Subcutaneous abdominal adipose tissue (tissue), 5 donors: ENCODE results near the gene TMEM151A.
"Not testable (repeated sequence)": the region's sequence is repeated elsewhere in the genome, so short reads cannot be mapped to it uniquely, and the experiment has no call there.

Source experiments
- H3K27ac ChIP-seq: one replicate; pipeline ENCODE4 v1.7.0; 2013; ENCODE audit warnings: low read depth, mild to moderate bottlenecking, inconsistent platforms, low read length, moderate library complexity
- H3K27me3 ChIP-seq, 5 donors: one replicate each; pipeline ENCODE4 v1.7.0; 2013; ENCODE audit warnings: low read length in 5 of 5, inconsistent platforms in 1 of 5; ENCODE audit not compliant: control insufficient read depth in 5 of 5, insufficient read depth in 4 of 5
- H3K36me3 ChIP-seq, 5 donors: one replicate each; pipeline ENCODE4 v1.7.0; 2013; ENCODE audit warnings: low read length in 5 of 5; ENCODE audit not compliant: control insufficient read depth in 5 of 5, insufficient read depth in 5 of 5
- H3K4me1 ChIP-seq, 5 donors: one replicate each; pipeline ENCODE4 v1.7.0; 2013; ENCODE audit warnings: low read length in 5 of 5, mild to moderate bottlenecking in 3 of 5, moderate library complexity in 1 of 5; ENCODE audit not compliant: control insufficient read depth in 5 of 5, insufficient read depth in 5 of 5
- H3K4me3 ChIP-seq, 5 donors: one replicate each; pipeline ENCODE4 v1.7.0; 2013; ENCODE audit warnings: low read length in 5 of 5, low read depth in 1 of 5
- H3K9ac ChIP-seq, 5 donors: one replicate each; pipeline ENCODE4 v1.7.0; 2013; ENCODE audit warnings: low read length in 5 of 5, mild to moderate bottlenecking in 4 of 5, moderate library complexity in 3 of 5
- H3K9me3 ChIP-seq, 5 donors: one replicate each; pipeline ENCODE4 v1.7.0; 2013; ENCODE audit warnings: low read length in 5 of 5; ENCODE audit not compliant: control insufficient read depth in 5 of 5
- donor health status: healthy.
- donor health status: healthy.
- donor health status: healthy.
- donor health status: healthy.
- donor health status: healthy.

TMEM151A gene

DNA sequence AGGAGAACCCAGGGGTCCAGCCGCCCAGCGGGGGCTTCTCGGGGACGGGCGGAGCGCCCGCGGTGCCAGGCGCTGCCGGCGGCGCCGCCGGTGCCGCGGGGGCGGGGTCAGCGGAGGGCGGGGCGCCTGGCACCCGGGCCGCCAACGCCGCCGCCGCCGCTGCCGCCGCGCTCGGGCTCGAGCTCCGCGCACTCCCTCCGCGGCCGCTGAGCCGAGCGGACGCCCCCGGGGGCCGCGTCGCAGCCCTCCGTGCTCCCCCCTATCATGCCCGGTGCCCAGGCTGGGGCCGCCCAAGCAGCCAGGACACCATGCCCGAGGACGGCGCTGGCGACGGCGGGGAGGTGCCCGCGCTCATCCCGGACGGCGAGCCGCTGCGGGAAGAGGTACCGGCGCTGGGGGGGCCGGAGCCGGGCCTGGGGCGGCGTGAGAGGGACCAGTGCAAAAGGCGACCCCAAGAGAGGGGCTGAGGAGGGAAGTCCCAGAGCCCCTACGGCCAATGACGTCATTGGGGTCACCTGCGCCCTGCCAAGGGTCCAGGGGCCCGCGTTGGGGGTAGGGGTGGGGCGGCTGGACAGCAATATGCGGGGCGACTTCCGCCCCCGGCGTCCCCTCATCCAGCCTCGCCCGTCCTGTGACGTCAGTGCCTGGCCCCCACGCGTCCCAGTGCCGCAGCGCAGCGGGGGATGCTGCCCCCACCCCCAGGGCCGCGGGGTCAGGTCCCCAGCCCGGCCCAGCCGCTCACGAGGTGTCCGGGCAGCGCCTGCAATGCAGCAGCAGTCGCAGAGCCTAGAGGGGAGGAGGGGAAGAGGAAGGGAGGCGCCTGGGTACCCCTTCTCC, at the start of gene TMEM151A:
TSS of gene TMEM151A (plus strand) at position 189 of the 837 bp plus-strand sequence. CDS start at position 309, 120 bp downstream.
- Histone ChIP-seq H3K27me3 (peaks cover 27 to 46% (median 37%) of the 10 kb centered on the region in 5 donors), H3K27ac (no peak within 1 kb of the TSS), H3K4me1 (peaks cover 3 to 38% (median 31%) of the 10 kb centered on the region in 5 donors), H3K9ac (no peak within 1 kb of the TSS), H3K36me3 (peaks cover 0 to 3% (median 0%) of the 10 kb centered on the region in 5 donors), H3K9me3 (no peaks in the 10 kb centered on the region), H3K4me3 (peak within 1 kb of the TSS in 2 of 5 donors; percentile 18 to 48)

DNA sequence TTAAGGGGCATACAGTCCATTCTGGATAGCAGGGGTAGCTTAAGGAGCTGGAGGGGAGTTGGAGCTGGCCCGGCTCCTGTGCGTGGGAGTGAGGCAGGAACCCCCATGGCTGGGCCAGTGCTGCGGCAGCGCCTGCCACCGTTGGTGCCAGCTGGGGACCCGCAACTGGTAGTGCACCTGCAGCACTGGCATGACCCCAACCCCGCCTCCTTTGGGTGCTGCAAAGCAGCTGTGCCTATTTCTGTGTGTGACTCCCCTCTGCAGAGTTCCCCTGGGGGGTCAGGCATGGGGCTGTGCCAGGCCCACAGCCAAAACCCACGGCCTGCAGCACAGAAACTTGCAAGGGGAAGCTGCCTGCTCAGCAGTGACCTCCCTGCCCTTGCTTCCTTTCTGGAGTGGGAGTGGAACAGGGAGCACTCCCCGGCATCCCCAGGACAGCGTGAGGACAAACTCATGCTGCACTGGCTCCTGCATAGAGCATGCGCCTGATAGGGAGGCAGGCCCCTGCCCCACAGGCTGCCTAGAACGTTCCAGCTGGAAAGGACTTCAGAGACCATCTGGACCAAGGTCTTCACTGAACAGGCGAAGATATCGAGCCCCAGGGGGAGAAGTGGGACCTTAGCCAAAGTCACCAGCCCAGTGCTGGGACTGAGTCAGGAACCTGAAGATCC, 49.5 kb upstream of the TMEM151A start:
- peaks cover 0 to 85% (median 70%) of the 10 kb centered on the region in 5 donors for H3K36me3 ChIP-seq
- H3K27ac ChIP-seq, result no peak overlapping the region

DNA sequence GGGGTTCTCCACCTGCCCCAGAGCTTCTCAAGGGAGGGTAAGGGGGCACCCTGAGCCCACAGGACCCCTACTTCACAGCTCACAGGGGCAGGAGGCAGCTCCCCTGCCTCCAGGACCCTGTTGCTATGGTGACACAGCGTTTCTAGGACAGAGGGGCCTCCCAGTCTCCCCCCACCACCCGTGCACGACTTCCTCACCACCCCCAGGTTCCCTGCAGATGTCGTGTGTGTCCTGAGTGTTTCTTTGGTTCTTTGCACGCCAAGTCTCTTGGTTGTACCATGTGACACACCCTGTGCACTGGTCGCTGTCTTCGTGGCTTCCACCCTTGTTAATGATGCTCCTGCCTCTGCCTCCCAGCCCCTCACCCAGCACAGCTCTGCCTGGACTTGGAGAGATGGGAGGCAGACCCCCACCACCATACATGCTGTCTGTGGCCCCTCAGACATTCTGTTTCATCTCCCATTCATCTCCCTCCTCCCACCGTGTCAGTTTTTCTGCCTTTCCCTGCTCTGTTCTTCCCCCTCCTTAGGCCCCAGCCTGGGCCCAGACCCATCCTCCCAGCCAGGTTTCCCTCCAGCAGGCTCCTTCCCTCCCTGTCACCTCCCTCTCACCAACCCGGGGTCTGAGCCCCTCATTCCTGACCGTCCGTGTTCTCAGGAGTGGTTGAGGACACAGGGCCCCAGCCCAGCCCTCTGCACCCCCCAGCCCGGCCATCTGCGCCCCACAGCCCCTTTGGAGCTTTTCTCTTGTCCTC, 47.7 kb upstream of the TMEM151A start:
- Histone ChIP-seq H3K4me3 (no peak overlapping the region), H3K27ac (no peak overlapping the region), H3K36me3 (peaks cover 0 to 75% (median 60%) of the 10 kb centered on the region in 5 donors), H3K4me1 (peaks cover 0 to 22% (median 15%) of the 10 kb centered on the region in 5 donors), H3K27me3 (no peaks in the 10 kb centered on the region), H3K9ac (no peak overlapping the region), H3K9me3 (no peaks in the 10 kb centered on the region)

More for the DNA sequence above, 49.5 kb upstream of the TMEM151A start:
- Histone ChIP-seq H3K9ac (no peak overlapping the region), H3K4me3 (no peak overlapping the region), H3K4me1 (peaks cover 0 to 22% (median 15%) of the 10 kb centered on the region in 5 donors), H3K27me3 (no peaks in the 10 kb centered on the region), H3K9me3 (no peaks in the 10 kb centered on the region)

DNA sequence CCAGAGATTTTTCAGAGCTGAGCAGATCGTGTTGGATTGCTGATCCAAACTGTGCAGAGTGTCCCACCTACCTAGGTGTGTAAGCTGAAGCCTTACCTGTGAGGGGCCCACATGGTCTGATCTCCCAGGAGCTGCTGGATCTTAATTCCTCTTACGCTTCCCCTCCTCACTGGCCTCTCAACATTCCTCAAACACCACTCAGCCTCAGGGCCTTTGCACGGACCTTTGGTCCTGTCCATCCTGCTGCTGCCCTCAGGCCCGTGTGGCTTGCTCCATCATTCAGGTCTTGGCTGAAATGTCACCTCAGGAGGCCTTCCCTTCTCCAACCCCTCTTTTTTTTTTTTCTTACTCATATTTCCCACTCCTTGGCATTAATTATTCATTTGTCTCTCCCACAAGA, 44.4 kb upstream of the TMEM151A start:
- H3K27ac ChIP-seq, result no peak overlapping the region
- no peaks in the 10 kb centered on the region for H3K9me3 ChIP-seq

DNA sequence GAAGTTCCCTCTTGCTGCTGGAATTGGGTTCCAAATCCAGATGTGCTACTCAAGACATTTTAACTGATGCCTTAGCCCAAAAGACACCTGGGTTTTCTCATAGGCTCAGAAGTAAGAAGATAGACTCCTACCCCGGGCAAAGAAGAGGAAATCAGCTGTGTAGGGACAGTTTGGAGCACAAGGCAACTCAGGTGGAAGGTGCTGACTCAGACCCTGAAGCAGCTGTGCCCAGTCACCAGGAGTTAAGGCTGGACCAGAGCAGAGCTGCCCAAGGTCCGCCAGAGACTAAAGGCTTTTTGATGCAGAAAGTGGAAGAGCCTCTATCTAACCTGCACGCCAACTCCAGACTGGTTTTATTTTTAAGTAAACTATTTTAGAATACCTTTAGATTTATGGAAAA, 43.9 kb upstream of the TMEM151A start:
- no peak overlapping the region for H3K4me3 ChIP-seq
- no peak overlapping the region for H3K9ac ChIP-seq
- H3K27ac ChIP-seq, result no peak overlapping the region
- H3K4me1 ChIP-seq, result peaks cover 0 to 17% (median 9%) of the 10 kb centered on the region in 5 donors
- no peaks in the 10 kb centered on the region for H3K27me3 ChIP-seq
- no peaks in the 10 kb centered on the region for H3K9me3 ChIP-seq
- H3K36me3 ChIP-seq, result peaks cover 0 to 54% (median 28%) of the 10 kb centered on the region in 5 donors

More for the DNA sequence above, 44.4 kb upstream of the TMEM151A start:
- H3K4me1 ChIP-seq, result peaks cover 0 to 16% (median 10%) of the 10 kb centered on the region in 5 donors
- H3K36me3 ChIP-seq, result peaks cover 0 to 59% (median 33%) of the 10 kb centered on the region in 5 donors
- no peak overlapping the region for H3K9ac ChIP-seq
- H3K27me3 ChIP-seq, result no peaks in the 10 kb centered on the region
- no peak overlapping the region for H3K4me3 ChIP-seq

DNA sequence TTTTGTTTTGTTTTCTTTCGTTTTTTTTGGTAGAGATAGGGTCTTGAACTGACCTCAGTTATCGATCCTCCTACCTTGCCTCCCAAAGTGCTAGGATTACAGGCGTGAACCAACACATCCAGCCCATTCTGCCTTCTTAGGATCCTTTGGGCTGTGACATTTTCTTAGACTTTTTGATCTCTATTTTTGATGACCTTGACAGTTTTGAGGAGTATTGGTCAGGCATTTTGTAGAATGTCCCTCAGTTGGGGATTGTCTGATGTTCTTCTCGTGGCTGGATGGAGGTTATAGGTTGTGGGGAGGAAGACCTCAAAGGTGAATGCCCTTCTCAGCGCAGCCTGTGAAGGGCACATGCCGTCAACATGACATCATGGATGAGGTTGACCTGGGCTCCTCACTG, 42.8 kb upstream of the TMEM151A start:
- Histone ChIP-seq H3K4me1 (peaks cover 0 to 28% (median 20%) of the 10 kb centered on the region in 5 donors), H3K36me3 (peaks cover 0 to 45% (median 21%) of the 10 kb centered on the region in 5 donors)

DNA sequence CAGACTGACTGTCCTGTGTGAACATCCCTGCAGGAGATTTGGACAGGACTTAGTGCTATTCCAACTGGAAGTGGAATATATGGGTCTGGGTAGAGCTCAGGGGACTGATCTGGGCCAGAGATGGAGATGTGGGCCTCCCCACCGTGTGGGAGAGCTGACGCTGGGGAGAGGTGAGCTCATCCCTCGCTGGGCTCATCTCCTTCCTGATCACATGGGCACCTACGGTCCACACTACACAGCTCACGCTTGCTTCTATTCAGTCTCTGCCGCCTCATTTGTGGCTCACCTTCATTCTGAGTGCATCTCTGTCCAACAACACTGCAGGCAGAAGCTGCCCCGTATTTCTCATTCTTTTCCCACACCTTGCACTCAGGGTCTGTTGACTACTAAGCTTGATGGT, 39.9 kb upstream of the TMEM151A start:
- Histone ChIP-seq H3K27ac (no peak overlapping the region), H3K9me3 (no peaks in the 10 kb centered on the region), H3K9ac (no peak overlapping the region), H3K27me3 (no peaks in the 10 kb centered on the region), H3K4me1 (peaks cover under 1 to 30% (median 25%) of the 10 kb centered on the region in 5 donors), H3K4me3 (no peak overlapping the region), H3K36me3 (peaks cover 0 to 25% (median 9%) of the 10 kb centered on the region in 5 donors)

More for the DNA sequence above, 42.8 kb upstream of the TMEM151A start:
- Histone ChIP-seq H3K27me3 (no peaks in the 10 kb centered on the region), H3K27ac (no peak overlapping the region), H3K9me3 (no peaks in the 10 kb centered on the region), H3K9ac (no peak overlapping the region), H3K4me3 (no peak overlapping the region)

DNA sequence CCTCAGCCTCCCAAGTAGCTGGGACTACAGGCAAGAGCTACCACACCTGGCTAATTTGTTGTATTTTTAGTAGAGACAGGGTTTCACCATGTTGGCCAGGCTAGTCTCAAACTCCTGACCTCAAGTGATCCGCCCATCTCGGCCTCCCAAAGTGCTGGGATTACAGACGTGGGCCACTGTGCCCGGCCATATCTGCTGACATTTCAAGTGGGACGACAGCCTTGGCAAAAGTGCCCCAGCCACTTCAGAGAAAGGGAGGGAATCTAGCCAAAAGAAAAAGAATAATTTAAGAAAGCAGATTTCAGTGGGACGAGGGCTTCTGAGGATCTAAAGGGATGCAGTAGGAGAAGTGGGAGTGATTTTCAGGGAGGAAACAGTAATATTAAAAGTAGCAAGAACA, 38.6 kb upstream of the TMEM151A start:
- Histone ChIP-seq H3K36me3 (peaks cover 0 to 20% (median 5%) of the 10 kb centered on the region in 5 donors), H3K4me1 (peaks cover 3 to 41% (median 34%) of the 10 kb centered on the region in 5 donors), H3K9ac (peak overlapping the region in 1 of 5 donors; percentile 22), H3K4me3 (peak overlapping the region in 2 of 5 donors; percentile 9 to 18)
- H3K27ac ChIP-seq, H3K9me3 ChIP-seq, H3K27me3 ChIP-seq: not testable (repeated sequence)

DNA sequence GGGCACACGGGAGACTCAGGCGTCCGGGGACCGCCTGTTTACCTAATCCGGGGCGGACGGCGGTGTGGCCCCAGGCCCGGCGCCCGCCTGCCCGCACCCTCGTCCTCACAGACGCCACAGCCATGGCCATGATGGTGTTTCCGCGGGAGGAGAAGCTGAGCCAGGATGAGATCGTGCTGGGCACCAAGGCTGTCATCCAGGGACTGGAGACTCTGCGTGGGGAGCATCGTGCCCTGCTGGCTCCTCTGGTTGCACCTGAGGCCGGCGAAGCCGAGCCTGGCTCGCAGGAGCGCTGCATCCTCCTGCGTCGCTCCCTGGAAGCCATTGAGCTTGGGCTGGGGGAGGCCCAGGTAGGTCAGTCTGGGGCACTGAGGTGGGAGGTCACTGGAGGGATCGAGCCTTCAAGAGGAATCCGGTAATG, 33.2 kb upstream of the TMEM151A start:
- peak overlapping the region; percentile 60 for H3K27ac ChIP-seq

More for the DNA sequence above, 33.2 kb upstream of the TMEM151A start:
- H3K9me3 ChIP-seq, result no peaks in the 10 kb centered on the region
- peaks cover 3 to 39% (median 30%) of the 10 kb centered on the region in 5 donors for H3K4me1 ChIP-seq
- peak overlapping the region in 4 of 5 donors; percentile 80 to 88 (median 86) for H3K4me3 ChIP-seq
- H3K9ac ChIP-seq, result peak overlapping the region; percentile 48 to 86 (median 83)
- H3K36me3 ChIP-seq, result peaks cover 0 to 31% (median 22%) of the 10 kb centered on the region in 5 donors
- no peaks in the 10 kb centered on the region for H3K27me3 ChIP-seq
